AG04450 (cell line): ENCODE results near the gene RPP14. TPM values are rescaled to one million over a fixed set of nuclear protein-coding genes. Genes with fewer than 3 reads are reported as not detected.

Source experiments
- CTCF ChIA-PET: fragments of 300-600, 350-600 bp; formaldehyde crosslinking; extraction: SDS; loops from one replicate; lab custom pipeline; 2022; ENCODE audit warnings: antibody characterized with exemption, inconsistent platforms; lab: Charles Lee
- POLR2A ChIA-PET: fragments of 350-600 bp; formaldehyde crosslinking; extraction: SDS; loops from one replicate; lab custom pipeline; 2021; ENCODE audit warnings: antibody characterized with exemption, inconsistent platforms; lab: Yijun Ruan, JAX
- DNase-seq: peaks from one replicate; pipeline ENCODE4 v3.0.0-alpha.2; 2011; ENCODE audit warnings: low read depth, low spot score
- H3K27ac ChIP-seq: one replicate; pipeline ENCODE4 v1.5.1; 2012; ENCODE audit warnings: low read depth, low read length, control low read depth
- H3K27me3 ChIP-seq: one replicate; pipeline ENCODE4 v1.6.0; 2012; ENCODE audit warnings: low read length; ENCODE audit not compliant: control insufficient read depth, insufficient read depth
- H3K4me3 ChIP-seq: 2 replicates; pipeline ENCODE4 v1.5.1; 2011; ENCODE audit warnings: mild to moderate bottlenecking, low read depth, low read length, control low read depth
- H3K9me3 ChIP-seq: 2 replicates; pipeline ENCODE4 v1.5.1; 2012; ENCODE audit warnings: low read length; ENCODE audit not compliant: control insufficient read depth, insufficient read depth
- polyA plus RNA-seq: library from polyadenylated mRNA; depleted of rRNA; stranded (reverse); fragments of >200 nt; gene quantifications from 2 replicates; pipeline ENCODE4 v1.2.3, GENCODE V29; 2011
- TF ChIP-seq, protein P1 (sequence below): IDR thresholded peaks from 2 replicates; pipeline ENCODE4 v1.5.1; 2011; ENCODE audit warnings: low read depth, low read length, control low read depth, inconsistent platforms

RPP14 gene
- polyA plus RNA-seq, 1 experiment, result 18.5 TPM

- CTCF ChIA-PET, result interaction anchor here (0.6 to 10.7 kb wide), 3 partner anchors 80 to 110 kb away, joined by 3 to 216 read pairs (median 8); no protein-coding TSS in a partner anchor
- POLR2A ChIA-PET, result no interaction called here
- Histone ChIP-seq H3K27me3 (peaks cover 10% of the 10 kb centered on the region), H3K27ac (no peak overlapping the region), H3K4me3 (no peak overlapping the region), H3K9me3 (no peaks in the 10 kb centered on the region)
- no peak for DNase-seq
- TF ChIP-seq, protein P1, sequence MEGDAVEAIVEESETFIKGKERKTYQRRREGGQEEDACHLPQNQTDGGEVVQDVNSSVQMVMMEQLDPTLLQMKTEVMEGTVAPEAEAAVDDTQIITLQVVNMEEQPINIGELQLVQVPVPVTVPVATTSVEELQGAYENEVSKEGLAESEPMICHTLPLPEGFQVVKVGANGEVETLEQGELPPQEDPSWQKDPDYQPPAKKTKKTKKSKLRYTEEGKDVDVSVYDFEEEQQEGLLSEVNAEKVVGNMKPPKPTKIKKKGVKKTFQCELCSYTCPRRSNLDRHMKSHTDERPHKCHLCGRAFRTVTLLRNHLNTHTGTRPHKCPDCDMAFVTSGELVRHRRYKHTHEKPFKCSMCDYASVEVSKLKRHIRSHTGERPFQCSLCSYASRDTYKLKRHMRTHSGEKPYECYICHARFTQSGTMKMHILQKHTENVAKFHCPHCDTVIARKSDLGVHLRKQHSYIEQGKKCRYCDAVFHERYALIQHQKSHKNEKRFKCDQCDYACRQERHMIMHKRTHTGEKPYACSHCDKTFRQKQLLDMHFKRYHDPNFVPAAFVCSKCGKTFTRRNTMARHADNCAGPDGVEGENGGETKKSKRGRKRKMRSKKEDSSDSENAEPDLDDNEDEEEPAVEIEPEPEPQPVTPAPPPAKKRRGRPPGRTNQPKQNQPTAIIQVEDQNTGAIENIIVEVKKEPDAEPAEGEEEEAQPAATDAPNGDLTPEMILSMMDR, result no peak
Observed at GRCh38 chr3:58298190-58298589, 7.9 kb upstream of the RPP14 start.

DNA sequence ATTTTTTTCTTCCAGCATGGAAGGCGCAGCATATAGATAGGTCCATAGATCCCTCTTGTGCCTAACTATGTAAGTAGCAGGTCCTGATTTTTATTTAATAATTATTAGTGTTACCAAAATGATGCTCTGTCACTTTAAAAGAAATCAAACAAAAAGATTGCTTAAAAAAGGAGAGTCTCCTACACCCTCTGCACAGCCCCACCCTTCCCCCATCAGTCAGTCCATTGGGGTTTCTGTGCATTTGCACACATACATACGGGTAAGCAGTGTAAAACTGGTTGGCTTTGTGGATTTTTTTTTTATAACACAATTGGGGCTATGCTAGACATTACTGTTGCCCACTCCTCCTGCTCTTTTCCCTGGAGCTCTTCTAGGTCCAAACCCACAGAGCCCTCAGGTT lies 7.0 kb upstream of the RPP14 start:
- DNase-seq, result no peak
- H3K27me3 ChIP-seq, result peaks cover 10% of the 10 kb centered on the region
- TF ChIP-seq, protein P1, result no peak
- ChIA-PET POLR2A (interaction anchor here (0.6 kb wide), 1 partner anchor 192 kb away, joined by 5 read pairs; no protein-coding TSS in a partner anchor), CTCF (interaction anchor here (0.7 to 10.7 kb wide), 14 partner anchors 17 to 370 kb away, joined by 3 to 216 read pairs (median 5); partner anchors contain the start of gene FLNB)
- H3K9me3 ChIP-seq, result no peaks in the 10 kb centered on the region
- H3K4me3 ChIP-seq, result no peak overlapping the region
- H3K27ac ChIP-seq, result no peak overlapping the region

- DNase-seq, result peak; percentile 13
- CTCF ChIA-PET, result interaction anchor here (0.7 to 10.7 kb wide), 21 partner anchors 8 to 371 kb away, joined by 3 to 216 read pairs (median 4); partner anchors contain the start of gene FLNB
- H3K27ac ChIP-seq, result no peak overlapping the region
- peaks cover 10% of the 10 kb centered on the region for H3K27me3 ChIP-seq
- POLR2A ChIA-PET, result interaction anchor here (0.6 kb wide), 1 partner anchor 191 kb away, joined by 5 read pairs; no protein-coding TSS in a partner anchor
- no peak overlapping the region for H3K4me3 ChIP-seq
- no peaks in the 10 kb centered on the region for H3K9me3 ChIP-seq
- TF ChIP-seq, protein P1, result peak; percentile 63
Observed at GRCh38 chr3:58299839-58300516, 6.1 kb upstream of the RPP14 start.

DNA sequence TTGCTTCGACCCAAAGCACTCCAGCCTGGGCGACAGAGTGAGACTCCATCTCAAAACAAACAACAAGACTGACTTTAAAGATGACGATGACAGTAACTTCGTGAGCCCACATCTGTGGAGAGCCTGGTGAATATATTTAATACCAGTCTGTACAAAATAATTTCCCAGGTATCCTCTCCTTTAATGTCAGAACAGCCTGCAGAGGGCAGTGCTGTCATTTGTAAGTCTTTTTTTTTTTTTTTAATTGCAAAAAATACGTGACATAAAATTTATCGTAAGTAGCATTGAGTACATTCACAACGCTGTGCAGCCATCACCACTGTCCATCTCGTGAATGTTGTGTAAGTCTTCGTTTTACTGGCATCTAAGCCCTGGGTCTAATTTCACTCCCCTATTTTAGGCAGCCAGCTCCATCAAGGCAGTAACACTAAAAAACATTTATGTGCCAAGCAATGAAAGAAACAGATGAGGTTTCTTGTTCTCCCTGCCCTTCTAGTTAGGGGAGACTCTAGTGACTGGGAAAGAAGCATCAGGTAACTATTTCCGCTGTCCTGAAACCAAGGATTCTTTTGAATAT lies 1.7 kb downstream of the RPP14 start:
- Histone ChIP-seq H3K27ac (no peak overlapping the region), H3K4me3 (peak overlapping the region; percentile 89), H3K27me3 (no peaks in the 10 kb centered on the region), H3K9me3 (no peaks in the 10 kb centered on the region; the same call in 1 of the 2 replicates)
- ChIA-PET POLR2A (interaction anchor here (0.7 to 2.0 kb wide), 2 partner anchors 119 to 125 kb away, joined by 3 to 6 read pairs; partner anchors contain the start of gene PDHB), CTCF (interaction anchor here (0.7 to 4.5 kb wide), 25 partner anchors 9 to 323 kb away, joined by 3 to 67 read pairs (median 10); partner anchors contain the start of gene KCTD6)
- peak; percentile 21 for DNase-seq
- TF ChIP-seq, protein P1, result peak; percentile 58
